Measurements from ENCODE around the gene CSTF3. TPM values are rescaled to one million over a fixed set of nuclear protein-coding genes. Genes with fewer than 3 reads are reported as not detected.

CSTF3 gene
- total RNA-seq, 1 donor from 2014 or later, result 17.9 TPM

DNA sequence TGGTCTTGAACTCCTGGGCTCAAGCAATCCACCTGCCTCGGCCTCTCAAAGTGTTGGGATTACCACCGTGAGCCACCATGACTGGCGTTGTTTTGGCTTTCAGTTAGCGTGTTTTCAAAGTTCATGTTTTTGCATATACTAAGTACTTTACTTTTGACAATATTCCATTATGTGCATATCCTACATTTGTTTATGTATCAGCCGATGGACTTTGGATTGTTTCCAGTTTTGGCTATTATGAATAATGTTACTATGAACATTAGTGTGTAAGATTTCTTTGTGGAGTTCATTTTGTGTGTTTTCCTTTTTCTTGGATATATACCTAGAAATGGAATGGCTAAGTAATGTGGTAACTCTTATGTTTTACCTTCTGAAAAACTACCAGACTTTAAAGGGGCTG, 9.9 kb downstream of the CSTF3 start:
- peaks cover 26% of the 10 kb centered on the region for H3K4me1 Mint-ChIP-seq (ENCODE audit: low read depth)
- H3K9me3 Mint-ChIP-seq (ENCODE audit: low read depth), result no peaks in the 10 kb centered on the region
- H3K27ac Mint-ChIP-seq (ENCODE audit: unreplicated experiment), result no peak overlapping the region
- no peak for DNase-seq (ENCODE audit: low spot score)
- no peaks in the 10 kb centered on the region for H3K27me3 Mint-ChIP-seq (ENCODE audit: low read depth)
- no peak overlapping the region for H3K4me3 Mint-ChIP-seq (ENCODE audit: unreplicated experiment)
- TF ChIP-seq, protein P1, sequence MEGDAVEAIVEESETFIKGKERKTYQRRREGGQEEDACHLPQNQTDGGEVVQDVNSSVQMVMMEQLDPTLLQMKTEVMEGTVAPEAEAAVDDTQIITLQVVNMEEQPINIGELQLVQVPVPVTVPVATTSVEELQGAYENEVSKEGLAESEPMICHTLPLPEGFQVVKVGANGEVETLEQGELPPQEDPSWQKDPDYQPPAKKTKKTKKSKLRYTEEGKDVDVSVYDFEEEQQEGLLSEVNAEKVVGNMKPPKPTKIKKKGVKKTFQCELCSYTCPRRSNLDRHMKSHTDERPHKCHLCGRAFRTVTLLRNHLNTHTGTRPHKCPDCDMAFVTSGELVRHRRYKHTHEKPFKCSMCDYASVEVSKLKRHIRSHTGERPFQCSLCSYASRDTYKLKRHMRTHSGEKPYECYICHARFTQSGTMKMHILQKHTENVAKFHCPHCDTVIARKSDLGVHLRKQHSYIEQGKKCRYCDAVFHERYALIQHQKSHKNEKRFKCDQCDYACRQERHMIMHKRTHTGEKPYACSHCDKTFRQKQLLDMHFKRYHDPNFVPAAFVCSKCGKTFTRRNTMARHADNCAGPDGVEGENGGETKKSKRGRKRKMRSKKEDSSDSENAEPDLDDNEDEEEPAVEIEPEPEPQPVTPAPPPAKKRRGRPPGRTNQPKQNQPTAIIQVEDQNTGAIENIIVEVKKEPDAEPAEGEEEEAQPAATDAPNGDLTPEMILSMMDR (IDR thresholded peaks at IDR 0.05), result no peak
- H3K36me3 Mint-ChIP-seq (ENCODE audit: low read depth), result no peaks in the 10 kb centered on the region

DNA sequence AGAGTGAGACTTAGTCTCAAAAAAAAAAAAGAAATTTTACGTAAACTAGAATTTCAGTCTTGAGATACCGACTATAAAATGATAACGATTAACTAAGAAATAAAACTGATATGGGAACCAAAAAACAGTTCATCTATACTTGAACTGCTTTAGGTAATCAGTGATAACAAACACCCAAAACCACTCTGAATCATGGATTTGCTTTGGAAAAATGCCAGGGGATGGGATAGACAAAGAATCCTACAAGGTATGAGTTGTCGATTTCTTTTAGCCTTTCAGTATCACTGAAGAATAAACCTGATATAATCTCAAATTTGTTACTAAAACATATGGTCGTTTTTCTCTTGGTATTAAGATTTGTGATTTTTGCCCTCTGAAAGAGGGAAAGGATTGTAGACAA, 13.7 kb downstream of the CSTF3 start:
- Mint-ChIP-seq H3K9me3 (ENCODE audit: low read depth) (no peaks in the 10 kb centered on the region), H3K4me3 (ENCODE audit: unreplicated experiment) (no peak overlapping the region), H3K27ac (ENCODE audit: unreplicated experiment) (no peak overlapping the region), H3K36me3 (ENCODE audit: low read depth) (no peaks in the 10 kb centered on the region), H3K27me3 (ENCODE audit: low read depth) (no peaks in the 10 kb centered on the region), H3K4me1 (ENCODE audit: low read depth) (peaks cover 19% of the 10 kb centered on the region)
- TF ChIP-seq, protein P1 (IDR thresholded peaks at IDR 0.05), result no peak
- DNase-seq (ENCODE audit: low spot score), result no peak

DNA sequence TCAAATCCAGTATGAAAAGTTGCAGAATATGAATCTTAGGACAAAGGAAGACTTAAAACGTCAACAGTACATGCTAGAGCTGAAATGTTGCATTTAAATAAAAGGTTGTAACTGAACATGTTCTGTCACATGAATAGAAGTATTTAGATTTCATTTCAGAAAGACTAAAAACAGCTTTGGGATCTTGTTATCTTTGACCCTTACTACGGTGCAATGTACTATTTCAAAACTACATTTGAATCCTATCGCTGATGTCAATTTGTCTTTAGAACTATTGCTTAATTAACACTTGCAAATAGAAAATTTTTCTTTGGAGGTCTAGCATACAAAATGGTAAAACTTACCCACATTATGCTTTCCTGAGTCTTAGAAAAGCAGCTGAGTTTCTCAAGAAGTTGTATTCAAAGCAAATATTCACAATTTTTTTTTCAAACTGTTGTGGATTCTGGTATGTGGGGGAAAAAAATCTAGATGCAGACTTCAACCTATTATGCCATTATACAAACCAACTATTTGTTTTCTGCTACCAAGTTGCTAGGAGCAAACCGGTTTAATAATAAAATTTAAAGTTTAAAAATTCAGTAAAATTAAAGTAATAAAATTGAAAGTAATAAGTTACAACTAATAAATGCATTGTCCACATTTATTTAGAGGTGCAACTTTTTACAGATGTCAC, 25.4 kb downstream of the CSTF3 start:
- TF ChIP-seq, protein P1 (IDR thresholded peaks at IDR 0.05), result no peak
- H3K27ac Mint-ChIP-seq (ENCODE audit: unreplicated experiment), result peak overlapping the region; percentile 78
- H3K36me3 Mint-ChIP-seq (ENCODE audit: low read depth), result peaks cover 2% of the 10 kb centered on the region
- DNase-seq (ENCODE audit: low spot score), result no peak
- H3K4me3 Mint-ChIP-seq (ENCODE audit: unreplicated experiment), result no peak overlapping the region
- no peaks in the 10 kb centered on the region for H3K9me3 Mint-ChIP-seq (ENCODE audit: low read depth)
- H3K27me3 Mint-ChIP-seq (ENCODE audit: low read depth), result no peaks in the 10 kb centered on the region
- peaks cover 26% of the 10 kb centered on the region for H3K4me1 Mint-ChIP-seq (ENCODE audit: low read depth)

DNA sequence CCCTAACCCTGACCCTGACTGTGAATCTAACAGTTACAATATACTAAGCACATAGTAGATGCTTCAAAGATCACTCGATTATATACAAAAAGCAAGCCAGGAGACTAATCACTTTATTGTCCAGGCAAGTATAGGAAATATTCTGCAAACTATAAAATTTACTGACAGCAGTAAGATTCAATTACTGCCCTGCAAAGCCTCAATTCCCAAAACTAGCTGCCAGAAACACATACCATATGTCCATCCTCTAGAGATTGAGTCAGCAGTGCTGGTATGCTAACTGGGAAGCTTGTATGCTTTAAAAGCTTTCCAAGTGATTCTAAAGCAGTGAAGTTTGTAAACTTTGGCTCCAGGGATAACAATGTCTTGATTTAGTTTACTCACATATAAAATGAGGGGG, 26.1 kb downstream of the CSTF3 start:
- TF ChIP-seq, protein P1 (IDR thresholded peaks at IDR 0.05), result no peak
- H3K4me3 Mint-ChIP-seq (ENCODE audit: unreplicated experiment), result no peak overlapping the region
- no peaks in the 10 kb centered on the region for H3K9me3 Mint-ChIP-seq (ENCODE audit: low read depth)
- H3K27ac Mint-ChIP-seq (ENCODE audit: unreplicated experiment), result peak overlapping the region; percentile 78
- peaks cover under 1% of the 10 kb centered on the region for H3K36me3 Mint-ChIP-seq (ENCODE audit: low read depth)
- H3K4me1 Mint-ChIP-seq (ENCODE audit: low read depth), result peaks cover 26% of the 10 kb centered on the region
- no peaks in the 10 kb centered on the region for H3K27me3 Mint-ChIP-seq (ENCODE audit: low read depth)
- DNase-seq (ENCODE audit: low spot score), result no peak

DNA sequence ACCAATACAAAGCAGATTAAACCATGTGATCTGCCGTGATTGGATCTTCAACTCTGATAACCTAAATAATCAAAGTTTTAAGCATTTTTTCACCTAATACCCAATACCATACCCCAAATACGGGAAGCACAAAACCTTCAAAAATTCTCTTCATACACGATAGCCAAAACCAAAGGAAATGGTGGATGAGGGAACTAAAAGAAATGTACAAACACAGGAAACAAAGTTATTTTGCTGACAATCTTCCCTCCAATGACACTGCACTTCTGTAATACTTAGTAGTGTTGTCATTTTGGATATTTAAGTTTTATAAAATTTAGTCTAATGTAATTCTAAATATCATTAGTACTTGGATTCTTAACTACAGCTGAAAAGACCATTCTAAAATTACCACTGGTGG, 27.0 kb downstream of the CSTF3 start:
- H3K27ac Mint-ChIP-seq (ENCODE audit: unreplicated experiment), result no peak overlapping the region
- H3K27me3 Mint-ChIP-seq (ENCODE audit: low read depth), result no peaks in the 10 kb centered on the region
- peaks cover 26% of the 10 kb centered on the region for H3K4me1 Mint-ChIP-seq (ENCODE audit: low read depth)
- no peaks in the 10 kb centered on the region for H3K36me3 Mint-ChIP-seq (ENCODE audit: low read depth)
- TF ChIP-seq, protein P1 (IDR thresholded peaks at IDR 0.05), result no peak
- H3K4me3 Mint-ChIP-seq (ENCODE audit: unreplicated experiment), result no peak overlapping the region
- no peak for DNase-seq (ENCODE audit: low spot score)
- H3K9me3 Mint-ChIP-seq (ENCODE audit: low read depth), result no peaks in the 10 kb centered on the region

Data from chondrocyte (in vitro differentiated cells).